Progenitor cell of endocrine pancreas (in vitro differentiated cells): ENCODE data around the gene ALG3. TPM values are rescaled to one million over a fixed set of nuclear protein-coding genes. Genes with fewer than 3 reads are reported as not detected.

Source experiments
- DNase-seq: peaks from one replicate; pipeline ENCODE4 v3.0.0; 2021; ENCODE audit warnings: low spot score; ENCODE audit not compliant: unreplicated experiment
- H3K27ac Mint-ChIP-seq: 2 replicates; pipeline ENCODE4 v1.8.0; 2021; ENCODE audit warnings: mild to moderate bottlenecking, moderate library complexity, mixed read lengths
- H3K27me3 Mint-ChIP-seq: 2 replicates; pipeline ENCODE4 v1.8.0; 2021; ENCODE audit warnings: mixed read lengths
- H3K36me3 Mint-ChIP-seq: 2 replicates; pipeline ENCODE4 v1.8.0; 2022; ENCODE audit warnings: mixed read lengths; ENCODE audit not compliant: insufficient read depth
- H3K4me1 Mint-ChIP-seq: 2 replicates; pipeline ENCODE4 v1.8.0; 2021; ENCODE audit warnings: low read depth, mixed read lengths
- H3K4me3 Mint-ChIP-seq: 2 replicates; pipeline ENCODE4 v1.8.0; 2021; ENCODE audit warnings: low read depth, mild to moderate bottlenecking, moderate library complexity, mixed read lengths
- H3K9me3 Mint-ChIP-seq: 2 replicates; pipeline ENCODE4 v1.8.0; 2021; ENCODE audit warnings: low read depth, mixed read lengths
- total RNA-seq: library from RNA; stranded (reverse); gene quantifications from 2 replicates; pipeline ENCODE4 v1.2.1, GENCODE V29; 2021
- TF ChIP-seq, protein P1 (sequence below): fragments of 200-600 bp; sonication (generic); IDR thresholded peaks from one replicate; pipeline ENCODE4 v1.5.0; 2021; ENCODE audit warnings: antibody characterized with exemption, mild to moderate bottlenecking; ENCODE audit not compliant: unreplicated experiment

ALG3 gene
- total RNA-seq, 1 donor from 2014 or later, result 34.5 TPM

DNA sequence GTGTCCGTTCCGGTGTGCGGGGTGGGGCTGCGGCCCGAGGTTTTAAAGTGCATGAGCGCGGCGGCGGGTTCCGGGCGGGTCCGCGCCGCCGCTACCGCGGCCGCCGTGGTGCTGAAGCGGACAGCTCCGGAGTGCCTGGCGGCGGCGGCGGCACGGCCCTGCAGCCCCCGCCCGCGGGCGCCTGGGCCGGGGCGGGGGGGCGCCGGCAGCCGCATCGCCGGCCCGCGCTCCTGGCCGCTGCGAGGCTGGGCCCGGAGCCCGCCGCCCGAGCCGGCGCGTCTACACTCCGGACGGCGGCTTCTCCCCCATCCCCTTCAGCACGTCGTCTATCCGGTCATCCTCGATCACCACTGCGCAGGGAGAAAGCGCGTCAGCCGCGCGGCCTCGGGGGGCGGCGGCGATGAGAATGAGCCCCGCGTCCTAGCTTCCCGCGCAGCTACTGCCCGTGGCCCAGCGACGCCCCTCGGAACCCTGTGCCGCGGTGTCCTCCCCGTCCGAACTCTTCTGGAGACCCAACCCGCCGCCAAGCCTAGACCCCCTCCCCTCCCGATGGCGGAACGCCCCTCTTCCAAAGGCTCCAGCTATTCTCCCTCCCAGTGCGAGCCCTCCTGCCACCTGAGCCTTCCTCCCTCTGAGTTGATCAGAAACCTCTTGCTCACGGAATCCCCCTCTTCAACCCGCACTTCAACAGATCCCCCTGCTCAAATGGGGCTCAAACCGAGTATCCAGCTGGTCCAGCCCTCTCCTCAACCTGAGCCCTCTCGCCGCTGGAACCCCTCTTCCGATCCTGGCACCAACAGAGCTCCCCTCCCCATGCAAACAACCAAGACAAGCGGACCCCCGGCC is 11.3 kb upstream of the ALG3 start:
- Mint-ChIP-seq H3K9me3 (no peaks in the 10 kb centered on the region), H3K27ac (peak overlapping the region; percentile 87), H3K36me3 (peaks cover 8% of the 10 kb centered on the region), H3K4me1 (peaks cover 13% of the 10 kb centered on the region), H3K4me3 (peak overlapping the region; percentile 74), H3K27me3 (peaks cover 62% of the 10 kb centered on the region)
- peak; percentile 51 for DNase-seq
- TF ChIP-seq, protein P1, sequence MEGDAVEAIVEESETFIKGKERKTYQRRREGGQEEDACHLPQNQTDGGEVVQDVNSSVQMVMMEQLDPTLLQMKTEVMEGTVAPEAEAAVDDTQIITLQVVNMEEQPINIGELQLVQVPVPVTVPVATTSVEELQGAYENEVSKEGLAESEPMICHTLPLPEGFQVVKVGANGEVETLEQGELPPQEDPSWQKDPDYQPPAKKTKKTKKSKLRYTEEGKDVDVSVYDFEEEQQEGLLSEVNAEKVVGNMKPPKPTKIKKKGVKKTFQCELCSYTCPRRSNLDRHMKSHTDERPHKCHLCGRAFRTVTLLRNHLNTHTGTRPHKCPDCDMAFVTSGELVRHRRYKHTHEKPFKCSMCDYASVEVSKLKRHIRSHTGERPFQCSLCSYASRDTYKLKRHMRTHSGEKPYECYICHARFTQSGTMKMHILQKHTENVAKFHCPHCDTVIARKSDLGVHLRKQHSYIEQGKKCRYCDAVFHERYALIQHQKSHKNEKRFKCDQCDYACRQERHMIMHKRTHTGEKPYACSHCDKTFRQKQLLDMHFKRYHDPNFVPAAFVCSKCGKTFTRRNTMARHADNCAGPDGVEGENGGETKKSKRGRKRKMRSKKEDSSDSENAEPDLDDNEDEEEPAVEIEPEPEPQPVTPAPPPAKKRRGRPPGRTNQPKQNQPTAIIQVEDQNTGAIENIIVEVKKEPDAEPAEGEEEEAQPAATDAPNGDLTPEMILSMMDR, result no peak

DNA sequence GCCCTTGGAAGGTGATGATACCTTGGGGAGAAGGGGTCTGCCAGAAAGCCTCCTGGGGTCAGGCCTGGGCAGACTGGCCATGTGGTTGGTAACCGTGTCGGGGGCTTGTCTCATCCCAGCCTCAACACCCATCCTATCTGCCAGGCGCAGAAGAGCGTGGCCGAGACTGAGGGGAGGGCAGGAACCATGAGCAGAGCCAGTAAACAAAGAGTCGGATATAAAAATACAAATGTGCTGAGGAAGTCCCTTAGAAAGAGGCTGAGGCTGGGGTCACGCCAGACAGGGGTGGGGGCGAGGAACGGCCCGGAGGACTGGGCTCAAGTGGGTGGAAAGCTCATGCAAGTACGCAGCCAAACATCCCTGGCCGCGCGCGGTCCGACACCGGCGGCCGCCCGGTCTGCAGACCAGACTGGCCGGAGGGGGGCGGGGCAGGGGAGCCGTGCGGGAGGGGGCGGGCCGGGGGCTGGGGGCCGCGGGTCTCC is 10.7 kb upstream of the ALG3 start:
- DNase-seq, result no peak
- H3K4me3 Mint-ChIP-seq, result peak overlapping the region; percentile 53
- H3K27ac Mint-ChIP-seq, result no peak overlapping the region
- peaks cover 13% of the 10 kb centered on the region for H3K4me1 Mint-ChIP-seq
- peaks cover 8% of the 10 kb centered on the region for H3K36me3 Mint-ChIP-seq
- TF ChIP-seq, protein P1, result no peak
- peaks cover 55% of the 10 kb centered on the region for H3K27me3 Mint-ChIP-seq
- H3K9me3 Mint-ChIP-seq, result no peaks in the 10 kb centered on the region

DNA sequence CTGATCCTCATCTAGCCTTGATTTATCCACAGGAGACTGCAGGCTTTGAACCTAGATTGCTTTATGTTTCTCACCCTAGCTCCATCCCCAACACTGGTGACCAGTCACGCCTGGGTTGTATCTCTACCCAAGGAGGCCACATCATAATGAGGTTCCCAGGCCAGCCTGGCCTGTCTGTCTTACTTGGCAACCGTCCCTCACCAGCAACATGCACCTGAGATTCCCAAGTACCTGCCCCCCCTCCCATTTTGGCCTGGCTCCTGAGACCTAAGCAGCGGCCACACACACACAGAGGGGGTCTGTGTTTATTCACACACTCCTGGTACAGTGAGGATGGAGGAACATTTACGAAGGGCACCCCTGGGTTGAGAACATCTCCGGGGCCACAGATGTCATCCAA is 10.2 kb upstream of the ALG3 start:
- TF ChIP-seq, protein P1, result no peak
- H3K9me3 Mint-ChIP-seq, result no peaks in the 10 kb centered on the region
- peaks cover 8% of the 10 kb centered on the region for H3K36me3 Mint-ChIP-seq
- H3K27me3 Mint-ChIP-seq, result peaks cover 53% of the 10 kb centered on the region
- peaks cover 13% of the 10 kb centered on the region for H3K4me1 Mint-ChIP-seq
- no peak for DNase-seq
- no peak overlapping the region for H3K4me3 Mint-ChIP-seq
- no peak overlapping the region for H3K27ac Mint-ChIP-seq

DNA sequence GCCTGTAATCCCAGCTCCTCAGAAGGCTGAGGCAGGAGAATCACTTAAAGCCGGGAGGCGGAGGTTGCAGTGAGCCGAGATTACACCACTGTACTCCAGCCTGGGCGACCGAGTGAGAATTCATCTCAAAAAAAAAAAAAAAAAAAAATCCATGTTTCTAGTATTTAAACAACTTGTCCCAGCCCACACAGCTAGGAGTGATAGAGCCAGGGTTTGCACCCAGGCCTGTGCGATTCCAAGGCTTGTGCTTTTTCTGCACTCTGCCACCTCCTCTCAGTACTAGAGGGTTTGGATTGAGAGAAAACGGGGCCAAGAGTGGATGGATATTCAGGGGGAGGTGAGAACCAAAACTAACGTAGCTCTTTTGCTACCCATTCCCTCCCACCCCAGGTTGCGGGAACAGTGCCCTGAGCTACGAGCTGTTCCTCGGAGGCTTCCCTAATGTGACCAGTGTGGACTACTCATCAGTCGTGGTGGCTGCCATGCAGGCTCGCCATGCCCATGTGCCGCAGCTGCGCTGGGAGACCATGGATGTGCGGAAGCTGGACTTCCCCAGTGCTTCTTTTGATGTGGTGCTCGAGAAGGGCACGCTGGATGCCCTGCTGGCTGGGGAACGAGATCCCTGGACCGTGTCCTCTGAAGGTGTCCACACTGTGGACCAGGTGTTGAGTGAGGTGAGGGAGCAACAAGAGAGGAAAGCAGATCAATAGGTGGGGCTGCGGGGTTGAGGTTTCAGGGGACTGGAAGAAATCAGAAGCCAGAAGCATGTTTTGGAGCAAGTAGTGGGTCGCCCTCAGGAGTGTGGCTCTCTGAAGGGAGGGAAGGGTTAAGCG is 8.5 kb upstream of the ALG3 start:
- Mint-ChIP-seq H3K9me3 (no peaks in the 10 kb centered on the region), H3K4me1 (peaks cover 11% of the 10 kb centered on the region), H3K4me3 (no peak overlapping the region), H3K27ac (no peak overlapping the region), H3K36me3 (peaks cover 8% of the 10 kb centered on the region), H3K27me3 (peaks cover 42% of the 10 kb centered on the region)
- DNase-seq, result no peak
- TF ChIP-seq, protein P1, result no peak

DNA sequence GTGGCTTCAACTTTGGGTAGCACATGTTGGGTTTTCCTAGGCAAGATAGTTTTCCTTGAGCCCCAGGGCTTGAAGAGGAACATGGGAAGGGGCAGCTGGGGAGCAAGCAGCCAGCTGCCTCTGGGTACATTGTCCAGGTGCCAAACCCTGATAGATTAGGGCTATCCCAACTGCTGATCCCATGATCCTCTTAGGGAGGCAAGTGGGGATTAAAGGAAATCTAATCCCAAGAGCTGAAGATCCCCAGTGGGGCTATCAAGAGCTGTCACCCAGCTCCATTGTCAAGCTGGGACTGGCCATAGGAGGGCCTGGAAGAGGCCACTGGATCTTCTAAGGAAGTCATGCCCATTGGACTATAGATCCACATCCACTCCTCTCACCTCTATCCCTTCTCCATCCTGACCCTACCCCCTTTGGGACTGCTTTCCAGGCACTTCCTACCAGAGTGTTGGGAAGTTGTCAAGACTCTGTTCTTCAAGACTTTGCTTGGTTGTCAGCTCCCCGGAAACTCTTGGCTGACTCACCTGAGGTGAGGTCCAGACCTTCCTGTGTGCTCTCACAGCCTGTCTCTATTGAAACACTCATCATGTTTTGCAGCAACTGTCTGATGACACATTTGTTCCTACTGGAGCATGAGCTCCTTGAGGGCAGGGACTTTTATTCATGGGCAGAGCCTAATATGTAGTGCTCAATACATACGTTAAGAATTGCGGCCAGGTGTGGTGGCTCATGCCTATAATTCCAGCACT is 6.7 kb upstream of the ALG3 start:
- DNase-seq, result no peak
- no peaks in the 10 kb centered on the region for H3K9me3 Mint-ChIP-seq
- H3K36me3 Mint-ChIP-seq, result peaks cover 8% of the 10 kb centered on the region
- TF ChIP-seq, protein P1, result no peak
- peaks cover 31% of the 10 kb centered on the region for H3K27me3 Mint-ChIP-seq
- no peak overlapping the region for H3K27ac Mint-ChIP-seq
- H3K4me1 Mint-ChIP-seq, result peaks cover 4% of the 10 kb centered on the region
- H3K4me3 Mint-ChIP-seq, result no peak overlapping the region
